ENCODE measurements around the gene STAT5A. TPM values are rescaled to one million over a fixed set of nuclear protein-coding genes. Genes with fewer than 3 reads are reported as not detected.

Gene STAT5A
- total RNA-seq, 2 donors from 2014 or later, result 3.5 to 4.8 TPM

DNA sequence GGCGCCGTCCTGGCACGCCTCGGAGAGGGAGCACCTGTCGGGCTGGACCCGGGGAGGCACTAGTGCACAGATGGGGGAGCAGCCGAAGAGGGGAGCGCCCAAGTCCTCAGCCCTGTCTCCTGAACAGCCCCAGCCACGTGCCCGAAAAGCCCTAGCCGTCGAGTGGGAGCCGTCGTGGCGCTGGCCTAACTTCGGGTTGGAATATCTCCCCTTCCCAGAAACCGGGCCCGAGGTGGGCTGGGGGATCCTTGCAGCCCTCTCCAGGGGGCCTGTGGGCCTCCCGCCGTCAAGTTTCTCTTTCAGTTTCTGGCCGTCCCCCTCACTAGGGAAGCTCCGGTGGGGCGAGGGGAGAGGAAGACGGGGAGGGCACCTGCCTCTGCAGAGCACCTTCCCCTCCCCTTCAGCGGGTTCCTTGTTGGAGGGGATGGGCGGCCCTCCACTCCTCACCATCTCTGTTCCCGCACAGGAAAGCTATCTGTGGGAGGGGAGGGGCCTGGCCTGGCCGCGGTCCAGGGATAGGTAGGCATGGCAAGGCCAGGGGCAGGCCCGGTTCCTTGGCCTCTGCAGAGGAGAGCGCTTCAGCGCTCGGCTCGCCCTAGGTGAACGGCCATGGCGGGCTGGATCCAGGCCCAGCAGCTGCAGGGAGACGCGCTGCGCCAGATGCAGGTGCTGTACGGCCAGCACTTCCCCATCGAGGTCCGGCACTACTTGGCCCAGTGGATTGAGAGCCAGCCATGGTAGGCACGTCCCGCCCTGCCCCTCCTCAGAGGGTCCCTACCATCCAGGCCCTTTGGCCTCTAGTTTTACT is 709 bp downstream of the STAT5A start:
- Mint-ChIP-seq H3K36me3 (ENCODE audit: low read depth) (no peaks in the 10 kb centered on the region), H3K4me1 (peaks cover 3% of the 10 kb centered on the region), H3K27ac (no peak overlapping the region), H3K9me3 (no peaks in the 10 kb centered on the region), H3K27me3 (ENCODE audit: insufficient read depth) (peaks cover 39% of the 10 kb centered on the region), H3K4me3 (peak overlapping the region; percentile 48)
- WGBS, 2 experiments (ENCODE audit: insufficient coverage in 1 of 2, insufficient read length in 1 of 2), result 79% methylated on average over 25 to 42 of the region's 44 CpGs
- no peak overlapping the region for H3K9ac ChIP-seq (ENCODE audit: extremely low read depth, low read length, poor library complexity, severe bottlenecking)
- no peak overlapping the region for H3K27ac ChIP-seq (ENCODE audit: low read depth, low read length)
- H3K4me1 ChIP-seq (ENCODE audit: control insufficient read depth, insufficient read depth, low read length), result no peaks in the 10 kb centered on the region
- peak; percentile 78 for DNase-seq
- peaks cover 45% of the 10 kb centered on the region for H3K27me3 ChIP-seq (ENCODE audit: control insufficient read depth, insufficient read depth, low read length, poor library complexity, severe bottlenecking)
- TF ChIP-seq, protein P1, sequence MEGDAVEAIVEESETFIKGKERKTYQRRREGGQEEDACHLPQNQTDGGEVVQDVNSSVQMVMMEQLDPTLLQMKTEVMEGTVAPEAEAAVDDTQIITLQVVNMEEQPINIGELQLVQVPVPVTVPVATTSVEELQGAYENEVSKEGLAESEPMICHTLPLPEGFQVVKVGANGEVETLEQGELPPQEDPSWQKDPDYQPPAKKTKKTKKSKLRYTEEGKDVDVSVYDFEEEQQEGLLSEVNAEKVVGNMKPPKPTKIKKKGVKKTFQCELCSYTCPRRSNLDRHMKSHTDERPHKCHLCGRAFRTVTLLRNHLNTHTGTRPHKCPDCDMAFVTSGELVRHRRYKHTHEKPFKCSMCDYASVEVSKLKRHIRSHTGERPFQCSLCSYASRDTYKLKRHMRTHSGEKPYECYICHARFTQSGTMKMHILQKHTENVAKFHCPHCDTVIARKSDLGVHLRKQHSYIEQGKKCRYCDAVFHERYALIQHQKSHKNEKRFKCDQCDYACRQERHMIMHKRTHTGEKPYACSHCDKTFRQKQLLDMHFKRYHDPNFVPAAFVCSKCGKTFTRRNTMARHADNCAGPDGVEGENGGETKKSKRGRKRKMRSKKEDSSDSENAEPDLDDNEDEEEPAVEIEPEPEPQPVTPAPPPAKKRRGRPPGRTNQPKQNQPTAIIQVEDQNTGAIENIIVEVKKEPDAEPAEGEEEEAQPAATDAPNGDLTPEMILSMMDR (conservative IDR thresholded peaks at IDR 0.05), result no peak
- no peaks in the 10 kb centered on the region for H3K36me3 ChIP-seq (ENCODE audit: control insufficient read depth, insufficient read depth, low read length)
- H3K9me3 ChIP-seq (ENCODE audit: control insufficient read depth, low read length), result no peaks in the 10 kb centered on the region
- peak overlapping the region; percentile 73 for H3K4me3 ChIP-seq (ENCODE audit: low read length)

DNA sequence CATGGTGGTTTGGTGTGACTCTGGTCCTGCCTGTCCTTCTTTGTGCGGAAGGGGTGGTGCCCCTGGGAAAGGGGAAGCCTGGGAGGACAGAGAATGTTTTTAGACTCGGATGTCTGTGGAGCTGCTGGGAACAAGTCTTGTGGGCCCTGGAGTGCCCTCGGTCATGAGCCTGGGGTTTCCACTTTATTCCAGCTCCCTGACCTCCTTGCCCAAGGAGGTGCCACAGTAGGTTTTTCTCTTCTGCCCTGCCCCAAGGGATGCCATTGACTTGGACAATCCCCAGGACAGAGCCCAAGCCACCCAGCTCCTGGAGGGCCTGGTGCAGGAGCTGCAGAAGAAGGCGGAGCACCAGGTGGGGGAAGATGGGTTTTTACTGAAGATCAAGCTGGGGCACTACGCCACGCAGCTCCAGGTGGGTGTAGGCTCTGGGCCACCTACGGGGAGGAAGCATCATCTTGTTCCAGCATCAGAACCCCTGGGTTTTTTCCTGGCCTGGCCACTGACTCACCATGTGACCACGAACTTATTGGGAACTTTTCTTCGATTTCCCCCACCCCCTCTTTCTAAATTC is 1.4 kb downstream of the STAT5A start:
- WGBS, 2 experiments (ENCODE audit: insufficient coverage in 1 of 2, insufficient read length in 1 of 2), result 90 to 94% methylated on average over 8 to 9 of the region's 9 CpGs
- Histone ChIP-seq H3K4me1 (ENCODE audit: control insufficient read depth, insufficient read depth, low read length) (no peaks in the 10 kb centered on the region), H3K27ac (ENCODE audit: low read depth, low read length) (no peak overlapping the region), H3K4me3 (ENCODE audit: low read length) (no peak overlapping the region), H3K9ac (ENCODE audit: extremely low read depth, low read length, poor library complexity, severe bottlenecking) (no peak overlapping the region), H3K9me3 (ENCODE audit: control insufficient read depth, low read length) (no peaks in the 10 kb centered on the region), H3K36me3 (ENCODE audit: control insufficient read depth, insufficient read depth, low read length) (no peaks in the 10 kb centered on the region), H3K27me3 (ENCODE audit: control insufficient read depth, insufficient read depth, low read length, poor library complexity, severe bottlenecking) (peaks cover 45% of the 10 kb centered on the region)
- H3K4me1 Mint-ChIP-seq, result peaks cover 3% of the 10 kb centered on the region
- no peaks in the 10 kb centered on the region for H3K36me3 Mint-ChIP-seq (ENCODE audit: low read depth)
- no peak for DNase-seq
- no peaks in the 10 kb centered on the region for H3K9me3 Mint-ChIP-seq
- H3K4me3 Mint-ChIP-seq, result peak overlapping the region; percentile 48
- TF ChIP-seq, protein P1 (conservative IDR thresholded peaks at IDR 0.05), result no peak
- H3K27ac Mint-ChIP-seq, result no peak overlapping the region
- peaks cover 39% of the 10 kb centered on the region for H3K27me3 Mint-ChIP-seq (ENCODE audit: insufficient read depth)

DNA sequence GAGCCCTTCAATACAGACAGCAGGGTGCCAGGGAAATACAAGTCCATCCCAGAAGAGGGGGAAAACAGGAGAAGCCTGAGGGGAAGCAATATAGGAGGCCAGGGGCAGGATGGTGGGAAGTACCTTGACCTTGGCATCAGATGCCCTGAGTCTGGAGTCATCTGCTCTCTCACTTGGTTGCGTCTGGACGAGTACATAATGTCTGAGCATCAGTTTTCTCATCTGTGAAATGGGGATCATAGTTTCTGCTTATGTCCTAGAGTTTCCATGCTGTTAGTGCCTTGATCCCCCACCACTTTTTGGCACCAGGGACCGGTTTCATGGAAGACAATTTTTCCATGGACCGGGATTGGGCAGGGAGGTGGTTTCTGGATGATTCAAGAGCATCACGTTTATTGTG is 2.3 kb downstream of the STAT5A start:
- H3K36me3 Mint-ChIP-seq (ENCODE audit: low read depth), result no peaks in the 10 kb centered on the region
- H3K27me3 Mint-ChIP-seq (ENCODE audit: insufficient read depth), result peaks cover 39% of the 10 kb centered on the region
- no peaks in the 10 kb centered on the region for H3K4me1 ChIP-seq (ENCODE audit: control insufficient read depth, insufficient read depth, low read length)
- peaks cover 45% of the 10 kb centered on the region for H3K27me3 ChIP-seq (ENCODE audit: control insufficient read depth, insufficient read depth, low read length, poor library complexity, severe bottlenecking)
- no peaks in the 10 kb centered on the region for H3K36me3 ChIP-seq (ENCODE audit: control insufficient read depth, insufficient read depth, low read length)
- no peak for DNase-seq
- H3K4me1 Mint-ChIP-seq, result peaks cover 3% of the 10 kb centered on the region
- no peaks in the 10 kb centered on the region for H3K9me3 ChIP-seq (ENCODE audit: control insufficient read depth, low read length)
- TF ChIP-seq, protein P1 (conservative IDR thresholded peaks at IDR 0.05), result no peak
- H3K27ac ChIP-seq (ENCODE audit: low read depth, low read length), result no peak overlapping the region
- WGBS, 2 experiments (ENCODE audit: insufficient coverage in 1 of 2, insufficient read length in 1 of 2), result 88 to 90% methylated on average over 2 to 5 of the region's 5 CpGs
- no peak overlapping the region for H3K4me3 Mint-ChIP-seq
- no peaks in the 10 kb centered on the region for H3K9me3 Mint-ChIP-seq
- H3K27ac Mint-ChIP-seq, result no peak overlapping the region
- no peak overlapping the region for H3K9ac ChIP-seq (ENCODE audit: extremely low read depth, low read length, poor library complexity, severe bottlenecking)
- H3K4me3 ChIP-seq (ENCODE audit: low read length), result no peak overlapping the region

Measured in endodermal cell (in vitro differentiated cells).